GM19452 (cell line): ENCODE measurements around the gene PCDHGB5.
"Not testable (repeated sequence)": the region's sequence is repeated elsewhere in the genome, so short reads cannot be mapped to it uniquely, and the experiment has no call there.

Source experiments
- ATAC-seq: cut with Tn5 transposase; IDR thresholded peaks from one replicate; pipeline ENCODE4 v1.9.1; 2021; ENCODE audit not compliant: unreplicated experiment

PCDHGB5 gene

GRCh38 chr5:141409598-141410306 is 12.0 kb downstream of the PCDHGB5 start:
- ATAC-seq: no peak

GRCh38 chr5:141411575-141411974 is 13.8 kb downstream of the PCDHGB5 start:
- ATAC-seq: no peak

DNA sequence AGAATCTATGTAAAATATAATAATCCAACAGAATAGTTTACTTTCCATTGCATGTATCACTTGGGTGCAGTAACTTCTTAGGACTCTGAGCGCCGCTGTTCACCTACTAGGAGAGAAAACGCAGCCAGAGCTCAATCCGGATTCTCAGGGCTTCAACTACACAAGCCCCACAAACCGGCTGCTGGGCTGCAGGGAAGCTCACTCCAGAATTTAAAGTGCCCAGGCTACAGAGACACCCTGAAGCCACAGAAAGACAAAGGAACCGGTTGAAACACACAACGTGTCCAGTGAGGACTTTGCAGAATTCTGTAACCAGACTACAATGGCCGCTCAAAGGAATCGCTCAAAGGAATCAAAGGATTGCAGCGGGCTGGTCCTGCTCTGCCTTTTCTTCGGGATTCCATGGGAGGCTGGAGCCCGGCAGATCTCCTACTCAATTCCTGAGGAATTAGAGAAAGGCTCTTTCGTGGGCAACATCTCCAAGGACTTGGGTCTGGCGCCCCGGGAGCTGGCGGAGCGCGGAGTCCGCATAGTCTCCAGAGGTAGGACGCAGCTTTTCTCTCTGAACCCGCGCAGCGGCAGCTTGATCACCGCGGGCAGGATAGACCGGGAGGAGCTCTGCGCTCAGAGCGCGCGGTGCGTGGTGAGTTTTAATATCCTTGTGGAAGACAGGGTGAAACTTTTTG is 15.2 kb downstream of the PCDHGB5 start, which contains the start of gene PCDHGA10:
Gene PCDHGA10 (plus strand): TSS at position 134 of the 686 bp plus-strand sequence. CDS start 189 bp downstream, at position 323.
- peak; percentile 54 for ATAC-seq

DNA sequence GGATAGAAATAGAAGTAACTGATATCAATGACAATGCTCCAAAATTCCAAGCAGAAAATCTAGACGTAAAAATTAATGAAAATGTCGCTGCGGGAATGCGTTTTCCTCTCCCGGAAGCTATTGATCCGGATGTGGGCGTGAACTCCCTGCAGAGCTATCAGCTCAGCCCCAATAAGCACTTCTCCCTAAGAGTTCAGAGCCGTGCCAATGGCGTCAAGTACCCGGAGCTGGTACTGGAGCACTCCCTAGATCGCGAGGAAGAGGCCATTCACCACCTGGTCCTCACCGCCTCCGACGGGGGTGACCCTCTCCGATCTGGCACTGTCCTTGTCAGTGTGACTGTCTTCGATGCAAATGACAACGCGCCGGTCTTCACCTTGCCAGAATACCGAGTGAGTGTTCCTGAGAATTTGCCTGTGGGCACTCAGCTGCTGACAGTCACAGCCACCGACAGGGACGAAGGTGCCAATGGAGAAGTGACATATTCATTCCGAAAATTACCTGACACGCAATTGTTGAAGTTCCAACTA is 15.9 kb downstream of the PCDHGB5 start:
- ATAC-seq: no peak

GRCh38 chr5:141414548-141415274 is 17.0 kb downstream of the PCDHGB5 start:
- not testable (repeated sequence) for ATAC-seq

- not testable (repeated sequence) for ATAC-seq
Observed at GRCh38 chr5:141415275-141415618, 17.5 kb downstream of the PCDHGB5 start.

DNA sequence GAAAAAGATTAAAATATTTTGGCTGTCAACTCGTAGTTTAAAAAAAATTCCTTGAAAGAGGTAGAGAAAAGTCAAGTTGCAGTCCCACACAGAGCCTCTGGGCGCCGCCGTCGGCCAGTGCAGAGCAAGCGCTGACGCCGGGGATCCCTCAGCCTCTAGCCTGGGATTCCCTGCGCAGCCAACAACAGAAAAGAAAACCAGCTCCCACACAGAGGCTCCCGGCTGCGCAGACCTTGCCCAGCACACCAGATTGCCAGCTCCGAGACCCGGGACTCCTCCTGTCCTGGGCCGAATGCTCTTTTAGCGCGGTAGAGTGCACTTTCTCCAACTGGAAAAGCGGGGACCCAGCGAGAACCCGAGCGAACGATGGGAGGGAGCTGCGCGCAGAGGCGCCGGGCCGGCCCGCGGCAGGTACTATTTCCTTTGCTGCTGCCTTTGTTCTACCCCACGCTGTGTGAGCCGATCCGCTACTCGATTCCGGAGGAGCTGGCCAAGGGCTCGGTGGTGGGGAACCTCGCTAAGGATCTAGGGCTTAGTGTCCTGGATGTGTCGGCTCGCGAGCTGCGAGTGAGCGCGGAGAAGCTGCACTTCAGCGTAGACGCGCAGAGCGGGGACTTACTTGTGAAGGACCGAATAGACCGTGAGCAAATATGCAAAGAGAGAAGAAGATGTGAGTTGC is 19.9 kb downstream of the PCDHGB5 start, which contains the start of gene PCDHGB7:
Gene PCDHGB7 (plus strand): TSS at position 184 of the 679 bp plus-strand sequence. CDS start 183 bp downstream, at position 367.
- ATAC-seq: peak; percentile 82

- ATAC-seq: no peak
Observed at GRCh38 chr5:141419074-141419880, 21.5 kb downstream of the PCDHGB5 start.

GRCh38 chr5:141420855-141421488 is 23.2 kb downstream of the PCDHGB5 start, which contains the start of gene PCDHGA11:
Gene PCDHGA11, plus strand, starts transcription at chr5:141421051. Its CDS starts 177 bp downstream, at chr5:141421228.
- peak; percentile 41 for ATAC-seq

- ATAC-seq: no peak
Observed at GRCh38 chr5:141421489-141421855, 23.7 kb downstream of the PCDHGB5 start.

GRCh38 chr5:141422742-141423291 is 25.1 kb downstream of the PCDHGB5 start:
- ATAC-seq: no peak

DNA sequence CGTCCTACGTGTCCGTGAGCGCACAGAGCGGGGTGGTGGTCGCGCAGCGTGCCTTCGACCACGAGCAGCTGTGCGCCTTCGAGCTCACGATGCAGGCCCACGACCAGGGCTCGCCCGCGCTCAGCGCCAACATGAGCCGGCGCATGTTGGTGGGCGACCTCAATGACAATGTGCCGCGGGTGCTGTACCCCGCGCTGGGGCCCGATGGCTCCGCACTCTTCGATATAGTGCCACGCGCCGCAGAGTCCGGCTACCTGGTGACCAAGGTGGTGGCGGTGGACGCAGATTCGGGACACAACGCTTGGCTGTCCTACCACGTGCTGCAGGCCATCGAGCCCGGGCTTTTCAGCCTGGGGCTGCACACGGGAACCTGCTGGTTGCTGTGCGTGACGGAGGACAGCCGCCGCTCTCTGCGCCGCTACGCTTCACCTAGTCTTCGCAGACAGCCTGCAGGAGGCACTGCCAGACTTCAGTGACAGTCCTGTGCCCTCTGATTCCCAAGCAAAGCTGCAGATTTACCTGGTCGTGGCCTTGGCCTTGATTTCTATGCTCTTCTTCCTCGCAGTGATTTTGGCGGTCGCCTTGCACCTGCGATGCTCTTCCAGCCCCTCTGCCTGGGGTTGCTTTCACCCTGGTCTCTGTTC is 30.2 kb downstream of the PCDHGB5 start:
- no peak for ATAC-seq

DNA sequence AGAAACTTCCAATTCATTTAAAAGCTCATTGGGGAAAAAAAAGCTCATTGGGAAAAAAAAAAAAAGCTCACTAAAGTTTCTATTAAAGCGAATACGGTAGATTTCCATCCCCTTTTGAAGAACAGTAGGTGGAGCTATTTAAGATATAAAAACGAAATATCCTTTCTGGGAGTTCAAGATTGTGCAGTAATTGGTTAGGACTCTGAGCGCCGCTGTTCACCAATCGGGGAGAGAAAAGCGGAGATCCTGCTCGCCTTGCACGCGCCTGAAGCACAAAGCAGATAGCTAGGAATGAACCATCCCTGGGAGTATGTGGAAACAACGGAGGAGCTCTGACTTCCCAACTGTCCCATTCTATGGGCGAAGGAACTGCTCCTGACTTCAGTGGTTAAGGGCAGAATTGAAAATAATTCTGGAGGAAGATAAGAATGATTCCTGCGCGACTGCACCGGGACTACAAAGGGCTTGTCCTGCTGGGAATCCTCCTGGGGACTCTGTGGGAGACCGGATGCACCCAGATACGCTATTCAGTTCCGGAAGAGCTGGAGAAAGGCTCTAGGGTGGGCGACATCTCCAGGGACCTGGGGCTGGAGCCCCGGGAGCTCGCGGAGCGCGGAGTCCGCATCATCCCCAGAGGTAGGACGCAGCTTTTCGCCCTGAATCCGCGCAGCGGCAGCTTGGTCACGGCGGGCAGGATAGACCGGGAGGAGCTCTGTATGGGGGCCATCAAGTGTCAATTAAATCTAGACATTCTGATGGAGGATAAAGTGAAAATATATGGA is 32.8 kb downstream of the PCDHGB5 start, which contains the start of gene PCDHGA12:
Gene PCDHGA12 (plus strand): TSS at position 176 of the 782 bp plus-strand sequence. CDS start 253 bp downstream, at position 429.
- peak; percentile 84 for ATAC-seq

DNA sequence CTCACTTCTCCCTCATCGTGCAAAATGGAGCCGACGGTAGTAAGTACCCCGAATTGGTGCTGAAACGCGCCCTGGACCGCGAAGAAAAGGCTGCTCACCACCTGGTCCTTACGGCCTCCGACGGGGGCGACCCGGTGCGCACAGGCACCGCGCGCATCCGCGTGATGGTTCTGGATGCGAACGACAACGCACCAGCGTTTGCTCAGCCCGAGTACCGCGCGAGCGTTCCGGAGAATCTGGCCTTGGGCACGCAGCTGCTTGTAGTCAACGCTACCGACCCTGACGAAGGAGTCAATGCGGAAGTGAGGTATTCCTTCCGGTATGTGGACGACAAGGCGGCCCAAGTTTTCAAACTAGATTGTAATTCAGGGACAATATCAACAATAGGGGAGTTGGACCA is 33.5 kb downstream of the PCDHGB5 start:
- no peak for ATAC-seq

DNA sequence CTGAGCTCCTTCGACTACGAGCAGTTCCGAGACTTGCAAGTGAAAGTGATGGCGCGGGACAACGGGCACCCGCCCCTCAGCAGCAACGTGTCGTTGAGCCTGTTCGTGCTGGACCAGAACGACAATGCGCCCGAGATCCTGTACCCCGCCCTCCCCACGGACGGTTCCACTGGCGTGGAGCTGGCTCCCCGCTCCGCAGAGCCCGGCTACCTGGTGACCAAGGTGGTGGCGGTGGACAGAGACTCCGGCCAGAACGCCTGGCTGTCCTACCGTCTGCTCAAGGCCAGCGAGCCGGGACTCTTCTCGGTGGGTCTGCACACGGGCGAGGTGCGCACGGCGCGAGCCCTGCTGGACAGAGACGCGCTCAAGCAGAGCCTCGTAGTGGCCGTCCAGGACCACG is 34.6 kb downstream of the PCDHGB5 start:
- not testable (repeated sequence) for ATAC-seq

GRCh38 chr5:141432726-141433125 is 35.0 kb downstream of the PCDHGB5 start:
- ATAC-seq: not testable (repeated sequence)

DNA sequence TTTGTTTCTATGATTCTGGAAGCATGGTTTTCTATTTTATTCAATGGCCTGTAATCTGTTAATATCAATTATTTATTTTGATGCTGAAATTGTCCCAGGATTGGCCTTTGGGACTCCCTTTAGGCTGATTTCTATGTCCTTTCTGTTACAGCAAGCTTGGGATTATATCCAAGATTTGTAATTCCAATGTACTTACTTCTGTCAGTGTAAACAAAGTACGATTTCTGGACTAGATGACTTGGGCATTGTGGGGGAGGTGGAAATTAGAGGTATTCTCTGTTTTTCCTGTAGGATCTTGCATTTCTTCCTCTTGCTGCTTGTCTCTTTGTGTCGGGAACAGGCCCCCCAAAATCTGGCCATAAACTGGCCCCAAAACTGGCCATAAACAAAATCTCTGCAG is 36.3 kb downstream of the PCDHGB5 start:
- no peak for ATAC-seq

DNA sequence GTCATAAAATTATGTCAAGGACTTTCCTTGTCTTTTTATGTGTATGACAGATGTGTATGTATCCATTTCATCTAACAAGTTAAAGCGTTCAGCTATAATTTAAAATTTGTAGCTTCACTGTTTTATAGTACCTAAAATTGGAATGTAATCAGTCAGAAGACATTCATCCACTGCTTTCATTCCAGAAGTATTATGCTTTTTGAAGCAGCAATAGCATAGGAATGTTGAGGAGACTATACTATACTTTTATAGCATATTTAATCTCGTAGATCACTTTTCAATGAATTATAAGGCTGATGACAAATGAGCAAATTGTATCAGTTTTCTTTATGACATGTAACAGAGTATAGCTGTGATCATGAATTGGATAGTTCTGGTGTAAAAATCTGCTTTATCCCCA is 39.5 kb downstream of the PCDHGB5 start:
- ATAC-seq: no peak
